HEK293 (cell line): ENCODE data around the gene MTARC1.

Experiments
- MEIS1 ChIP-seq: sonication (generic); formaldehyde crosslinking; IDR thresholded peaks from 2 replicates; pipeline ENCODE4 v1.8.1; 2022; ENCODE audit warnings: missing genetic modification reagents, mild to moderate bottlenecking, borderline replicate concordance
- PRDM1 ChIP-seq: fragments of 450-650 bp; formaldehyde crosslinking; IDR thresholded peaks from 2 replicates; pipeline ENCODE4; 2016; ENCODE audit warnings: missing biosample characterization, missing genetic modification characterization
- REPIN1 ChIP-seq: fragments of 450-650 bp; formaldehyde crosslinking; IDR thresholded peaks from 2 replicates; pipeline ENCODE4 v1.5.1; 2017; ENCODE audit warnings: missing biosample characterization, missing genetic modification characterization, low read depth
- SCRT2 ChIP-seq: fragments of 450-650 bp; formaldehyde crosslinking; IDR thresholded peaks from 2 replicates; pipeline ENCODE4 v1.5.1; 2016; ENCODE audit warnings: missing biosample characterization, missing genetic modification characterization
- ZBTB7A ChIP-seq: fragments of 450-650 bp; formaldehyde crosslinking; IDR thresholded peaks from 2 replicates; pipeline ENCODE4 v1.5.1; 2016; ENCODE audit warnings: low read depth, missing biosample characterization, missing genetic modification characterization
- ZNF169 ChIP-seq: fragments of 450-650 bp; formaldehyde crosslinking; IDR thresholded peaks from 2 replicates; pipeline ENCODE4 v1.5.1; 2016; ENCODE audit warnings: missing biosample characterization, missing genetic modification characterization
- ZNF184 ChIP-seq: fragments of 450-650 bp; IDR thresholded peaks from 2 replicates; pipeline ENCODE4 v1.5.1; 2018; ENCODE audit warnings: missing biosample characterization, mild to moderate bottlenecking, missing genetic modification characterization
- ZNF19 ChIP-seq: fragments of 450-650 bp; formaldehyde crosslinking; IDR thresholded peaks from 2 replicates; pipeline ENCODE4; 2016; ENCODE audit warnings: missing biosample characterization, missing genetic modification characterization, low read depth
- ZNF394 ChIP-seq: fragments of 450-650 bp; formaldehyde crosslinking; IDR thresholded peaks from 2 replicates; pipeline ENCODE4 v1.5.1; 2016; ENCODE audit warnings: missing biosample characterization, missing genetic modification characterization, mild to moderate bottlenecking, moderate library complexity, borderline replicate concordance
- ZNF473 ChIP-seq: fragments of 450-650 bp; formaldehyde crosslinking; IDR thresholded peaks from 2 replicates; pipeline ENCODE4 v1.5.1; 2017; ENCODE audit warnings: missing biosample characterization, missing genetic modification characterization
- ZNF600 ChIP-seq: fragments of 450-650 bp; formaldehyde crosslinking; IDR thresholded peaks from 2 replicates; pipeline ENCODE4 v1.5.1; 2016; ENCODE audit warnings: missing biosample characterization, missing genetic modification characterization
- ZNF624 ChIP-seq: fragments of 450-650 bp; formaldehyde crosslinking; IDR thresholded peaks from 2 replicates; pipeline ENCODE4 v1.5.1; 2017; ENCODE audit warnings: missing biosample characterization, missing genetic modification characterization
- ZNF629 ChIP-seq: fragments of 450-650 bp; formaldehyde crosslinking; IDR thresholded peaks from 2 replicates; pipeline ENCODE4 v1.5.1; 2017; ENCODE audit warnings: missing biosample characterization, missing genetic modification characterization
- ZNF664 ChIP-seq: fragments of 450-650 bp; formaldehyde crosslinking; IDR thresholded peaks from 2 replicates; pipeline ENCODE4 v1.5.1; 2016; ENCODE audit warnings: missing biosample characterization, missing genetic modification characterization
- ZNF843 ChIP-seq: fragments of 450-650 bp; formaldehyde crosslinking; IDR thresholded peaks from 2 replicates; pipeline ENCODE4 v1.5.1; 2016; ENCODE audit warnings: missing biosample characterization, missing genetic modification characterization
- ZXDB ChIP-seq: fragments of 450-650 bp; formaldehyde crosslinking; IDR thresholded peaks from 2 replicates; pipeline ENCODE4 v1.5.1; 2016; ENCODE audit warnings: missing biosample characterization, missing genetic modification characterization
- TF ChIP-seq, protein P1 (sequence below): fragments of 450-650 bp; formaldehyde crosslinking; IDR thresholded peaks from 2 replicates; pipeline ENCODE4 v1.5.1; 2016; ENCODE audit warnings: missing biosample characterization, missing genetic modification characterization
- TF ChIP-seq, protein P2 (sequence below): fragments of 450-650 bp; formaldehyde crosslinking; IDR thresholded peaks from 2 replicates; pipeline ENCODE4 v1.5.1; 2016; ENCODE audit warnings: missing biosample characterization, missing genetic modification characterization, borderline replicate concordance
- TF ChIP-seq, protein P3 (sequence below): fragments of 450-650 bp; formaldehyde crosslinking; IDR thresholded peaks from 2 replicates; pipeline ENCODE4 v1.5.1; 2016; ENCODE audit warnings: missing biosample characterization, missing genetic modification characterization
- TF ChIP-seq, protein P4 (sequence below): fragments of 450-650 bp; IDR thresholded peaks from 2 replicates; pipeline ENCODE4 v1.5.1; 2018; ENCODE audit warnings: missing biosample characterization, missing genetic modification characterization
- TF ChIP-seq, protein P5 (sequence below): fragments of 450-650 bp; formaldehyde crosslinking; IDR thresholded peaks from 2 replicates; pipeline ENCODE4 v1.5.1; 2016; ENCODE audit warnings: missing biosample characterization, missing genetic modification characterization
- TF ChIP-seq, protein P6 (sequence below): fragments of 450-650 bp; formaldehyde crosslinking; optimal IDR thresholded peaks from 2 replicates; pipeline ENCODE3; 2016; ENCODE audit warnings: missing biosample characterization, mild to moderate bottlenecking, missing genetic modification characterization
- TF ChIP-seq, protein P7 (sequence below): fragments of 450-650 bp; formaldehyde crosslinking; IDR thresholded peaks from 2 replicates; pipeline ENCODE4 v1.5.0; 2017; ENCODE audit warnings: missing biosample characterization, missing genetic modification characterization, borderline replicate concordance
- TF ChIP-seq, protein P8 (sequence below): fragments of 450-650 bp; formaldehyde crosslinking; IDR thresholded peaks from 2 replicates; pipeline ENCODE4 v1.5.1; 2016; ENCODE audit warnings: missing biosample characterization, missing genetic modification characterization

The MTARC1 gene

DNA sequence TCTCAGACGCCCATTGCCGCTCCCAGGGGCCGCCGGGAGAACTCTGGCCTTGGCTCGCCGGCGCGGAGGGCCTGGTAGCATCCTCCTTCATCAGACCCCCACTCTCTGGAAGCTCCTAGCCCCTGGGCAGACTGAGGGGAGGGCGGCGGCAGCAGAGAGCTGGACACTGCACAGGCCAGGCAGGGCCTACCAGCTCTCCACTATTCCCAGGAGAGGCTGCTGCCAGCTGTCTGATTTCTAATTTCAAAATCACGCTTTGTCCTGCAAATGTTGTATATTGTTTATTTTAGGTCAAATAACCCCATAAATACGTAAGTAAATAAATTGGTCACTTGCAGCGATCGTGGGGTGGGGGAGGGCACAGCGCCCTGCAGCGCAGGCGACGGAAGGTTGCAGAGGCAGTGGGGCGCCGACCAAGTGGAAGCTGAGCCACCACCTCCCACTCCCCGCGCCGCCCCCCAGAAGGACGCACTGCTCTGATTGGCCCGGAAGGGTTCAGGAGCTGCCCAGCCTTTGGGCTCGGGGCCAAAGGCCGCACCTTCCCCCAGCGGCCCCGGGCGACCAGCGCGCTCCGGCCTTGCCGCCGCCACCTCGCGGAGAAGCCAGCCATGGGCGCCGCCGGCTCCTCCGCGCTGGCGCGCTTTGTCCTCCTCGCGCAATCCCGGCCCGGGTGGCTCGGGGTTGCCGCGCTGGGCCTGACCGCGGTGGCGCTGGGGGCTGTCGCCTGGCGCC is at the start of gene MTARC1 (continued):
- TF ChIP-seq, protein P1, sequence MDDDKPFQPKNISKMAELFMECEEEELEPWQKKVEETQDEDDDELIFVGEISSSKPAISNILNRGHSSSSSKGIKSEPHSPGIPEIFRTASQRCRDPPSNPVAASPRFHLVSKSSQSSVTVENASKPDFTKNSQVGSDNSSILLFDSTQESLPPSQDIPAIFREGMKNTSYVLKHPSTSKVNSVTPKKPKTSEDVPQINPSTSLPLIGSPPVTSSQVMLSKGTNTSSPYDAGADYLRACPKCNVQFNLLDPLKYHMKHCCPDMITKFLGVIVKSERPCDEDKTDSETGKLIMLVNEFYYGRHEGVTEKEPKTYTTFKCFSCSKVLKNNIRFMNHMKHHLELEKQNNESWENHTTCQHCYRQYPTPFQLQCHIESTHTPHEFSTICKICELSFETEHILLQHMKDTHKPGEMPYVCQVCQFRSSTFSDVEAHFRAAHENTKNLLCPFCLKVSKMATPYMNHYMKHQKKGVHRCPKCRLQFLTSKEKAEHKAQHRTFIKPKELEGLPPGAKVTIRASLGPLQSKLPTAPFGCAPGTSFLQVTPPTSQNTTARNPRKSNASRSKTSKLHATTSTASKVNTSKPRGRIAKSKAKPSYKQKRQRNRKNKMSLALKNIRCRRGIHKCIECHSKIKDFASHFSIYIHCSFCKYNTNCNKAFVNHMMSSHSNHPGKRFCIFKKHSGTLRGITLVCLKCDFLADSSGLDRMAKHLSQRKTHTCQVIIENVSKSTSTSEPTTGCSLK: no peak
- TF ChIP-seq ZXDB (peak; percentile 74), ZNF169 (tag by site-specific recombination) (no peak), ZNF664 (0 out of 2 replicates have a peak, but pooled peaks have one; percentile 26), ZNF600 (tag by site-specific recombination) (no peak; the same call in 1 of the 2 replicates), ZNF843 (tag by site-specific recombination) (peak; percentile 84), REPIN1 (tag by site-specific recombination) (0 out of 2 replicates have a peak, but pooled peaks have one; percentile 30), SCRT2 (tag by site-specific recombination) (no peak), ZNF19 (tag by site-specific recombination) (no peak), ZNF473 (tag by site-specific recombination) (no peak), ZNF394 (tag by site-specific recombination) (no peak), ZNF184 (tag by site-specific recombination) (no peak), PRDM1 (tag by site-specific recombination) (no peak), ZNF624 (tag by site-specific recombination) (no peak), MEIS1 (CRISPR knock-in tag) (no peak), ZNF629 (tag by site-specific recombination) (peak; percentile 78), ZBTB7A (tag by site-specific recombination) (no peak)
- TF ChIP-seq, protein P2, sequence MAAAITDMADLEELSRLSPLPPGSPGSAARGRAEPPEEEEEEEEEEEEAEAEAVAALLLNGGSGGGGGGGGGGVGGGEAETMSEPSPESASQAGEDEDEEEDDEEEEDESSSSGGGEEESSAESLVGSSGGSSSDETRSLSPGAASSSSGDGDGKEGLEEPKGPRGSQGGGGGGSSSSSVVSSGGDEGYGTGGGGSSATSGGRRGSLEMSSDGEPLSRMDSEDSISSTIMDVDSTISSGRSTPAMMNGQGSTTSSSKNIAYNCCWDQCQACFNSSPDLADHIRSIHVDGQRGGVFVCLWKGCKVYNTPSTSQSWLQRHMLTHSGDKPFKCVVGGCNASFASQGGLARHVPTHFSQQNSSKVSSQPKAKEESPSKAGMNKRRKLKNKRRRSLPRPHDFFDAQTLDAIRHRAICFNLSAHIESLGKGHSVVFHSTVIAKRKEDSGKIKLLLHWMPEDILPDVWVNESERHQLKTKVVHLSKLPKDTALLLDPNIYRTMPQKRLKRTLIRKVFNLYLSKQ (tag by site-specific recombination): no peak
- TF ChIP-seq, protein P3, sequence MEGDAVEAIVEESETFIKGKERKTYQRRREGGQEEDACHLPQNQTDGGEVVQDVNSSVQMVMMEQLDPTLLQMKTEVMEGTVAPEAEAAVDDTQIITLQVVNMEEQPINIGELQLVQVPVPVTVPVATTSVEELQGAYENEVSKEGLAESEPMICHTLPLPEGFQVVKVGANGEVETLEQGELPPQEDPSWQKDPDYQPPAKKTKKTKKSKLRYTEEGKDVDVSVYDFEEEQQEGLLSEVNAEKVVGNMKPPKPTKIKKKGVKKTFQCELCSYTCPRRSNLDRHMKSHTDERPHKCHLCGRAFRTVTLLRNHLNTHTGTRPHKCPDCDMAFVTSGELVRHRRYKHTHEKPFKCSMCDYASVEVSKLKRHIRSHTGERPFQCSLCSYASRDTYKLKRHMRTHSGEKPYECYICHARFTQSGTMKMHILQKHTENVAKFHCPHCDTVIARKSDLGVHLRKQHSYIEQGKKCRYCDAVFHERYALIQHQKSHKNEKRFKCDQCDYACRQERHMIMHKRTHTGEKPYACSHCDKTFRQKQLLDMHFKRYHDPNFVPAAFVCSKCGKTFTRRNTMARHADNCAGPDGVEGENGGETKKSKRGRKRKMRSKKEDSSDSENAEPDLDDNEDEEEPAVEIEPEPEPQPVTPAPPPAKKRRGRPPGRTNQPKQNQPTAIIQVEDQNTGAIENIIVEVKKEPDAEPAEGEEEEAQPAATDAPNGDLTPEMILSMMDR (tag by site-specific recombination): peak; percentile 59
- TF ChIP-seq, protein P4, sequence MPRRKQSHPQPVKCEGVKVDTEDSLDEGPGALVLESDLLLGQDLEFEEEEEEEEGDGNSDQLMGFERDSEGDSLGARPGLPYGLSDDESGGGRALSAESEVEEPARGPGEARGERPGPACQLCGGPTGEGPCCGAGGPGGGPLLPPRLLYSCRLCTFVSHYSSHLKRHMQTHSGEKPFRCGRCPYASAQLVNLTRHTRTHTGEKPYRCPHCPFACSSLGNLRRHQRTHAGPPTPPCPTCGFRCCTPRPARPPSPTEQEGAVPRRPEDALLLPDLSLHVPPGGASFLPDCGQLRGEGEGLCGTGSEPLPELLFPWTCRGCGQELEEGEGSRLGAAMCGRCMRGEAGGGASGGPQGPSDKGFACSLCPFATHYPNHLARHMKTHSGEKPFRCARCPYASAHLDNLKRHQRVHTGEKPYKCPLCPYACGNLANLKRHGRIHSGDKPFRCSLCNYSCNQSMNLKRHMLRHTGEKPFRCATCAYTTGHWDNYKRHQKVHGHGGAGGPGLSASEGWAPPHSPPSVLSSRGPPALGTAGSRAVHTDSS (tag by site-specific recombination): no peak
- TF ChIP-seq, protein P5, sequence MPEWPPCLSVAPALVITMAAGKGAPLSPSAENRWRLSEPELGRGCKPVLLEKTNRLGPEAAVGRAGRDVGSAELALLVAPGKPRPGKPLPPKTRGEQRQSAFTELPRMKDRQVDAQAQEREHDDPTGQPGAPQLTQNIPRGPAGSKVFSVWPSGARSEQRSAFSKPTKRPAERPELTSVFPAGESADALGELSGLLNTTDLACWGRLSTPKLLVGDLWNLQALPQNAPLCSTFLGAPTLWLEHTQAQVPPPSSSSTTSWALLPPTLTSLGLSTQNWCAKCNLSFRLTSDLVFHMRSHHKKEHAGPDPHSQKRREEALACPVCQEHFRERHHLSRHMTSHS: no peak
- TF ChIP-seq, protein P6, sequence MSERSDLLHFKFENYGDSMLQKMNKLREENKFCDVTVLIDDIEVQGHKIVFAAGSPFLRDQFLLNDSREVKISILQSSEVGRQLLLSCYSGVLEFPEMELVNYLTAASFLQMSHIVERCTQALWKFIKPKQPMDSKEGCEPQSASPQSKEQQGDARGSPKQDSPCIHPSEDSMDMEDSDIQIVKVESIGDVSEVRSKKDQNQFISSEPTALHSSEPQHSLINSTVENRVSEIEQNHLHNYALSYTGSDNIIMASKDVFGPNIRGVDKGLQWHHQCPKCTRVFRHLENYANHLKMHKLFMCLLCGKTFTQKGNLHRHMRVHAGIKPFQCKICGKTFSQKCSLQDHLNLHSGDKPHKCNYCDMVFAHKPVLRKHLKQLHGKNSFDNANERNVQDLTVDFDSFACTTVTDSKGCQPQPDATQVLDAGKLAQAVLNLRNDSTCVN (tag by site-specific recombination): peak; percentile 78
- TF ChIP-seq, protein P7, sequence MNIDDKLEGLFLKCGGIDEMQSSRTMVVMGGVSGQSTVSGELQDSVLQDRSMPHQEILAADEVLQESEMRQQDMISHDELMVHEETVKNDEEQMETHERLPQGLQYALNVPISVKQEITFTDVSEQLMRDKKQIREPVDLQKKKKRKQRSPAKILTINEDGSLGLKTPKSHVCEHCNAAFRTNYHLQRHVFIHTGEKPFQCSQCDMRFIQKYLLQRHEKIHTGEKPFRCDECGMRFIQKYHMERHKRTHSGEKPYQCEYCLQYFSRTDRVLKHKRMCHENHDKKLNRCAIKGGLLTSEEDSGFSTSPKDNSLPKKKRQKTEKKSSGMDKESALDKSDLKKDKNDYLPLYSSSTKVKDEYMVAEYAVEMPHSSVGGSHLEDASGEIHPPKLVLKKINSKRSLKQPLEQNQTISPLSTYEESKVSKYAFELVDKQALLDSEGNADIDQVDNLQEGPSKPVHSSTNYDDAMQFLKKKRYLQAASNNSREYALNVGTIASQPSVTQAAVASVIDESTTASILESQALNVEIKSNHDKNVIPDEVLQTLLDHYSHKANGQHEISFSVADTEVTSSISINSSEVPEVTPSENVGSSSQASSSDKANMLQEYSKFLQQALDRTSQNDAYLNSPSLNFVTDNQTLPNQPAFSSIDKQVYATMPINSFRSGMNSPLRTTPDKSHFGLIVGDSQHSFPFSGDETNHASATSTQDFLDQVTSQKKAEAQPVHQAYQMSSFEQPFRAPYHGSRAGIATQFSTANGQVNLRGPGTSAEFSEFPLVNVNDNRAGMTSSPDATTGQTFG (tag by site-specific recombination): no peak
- TF ChIP-seq, protein P8, sequence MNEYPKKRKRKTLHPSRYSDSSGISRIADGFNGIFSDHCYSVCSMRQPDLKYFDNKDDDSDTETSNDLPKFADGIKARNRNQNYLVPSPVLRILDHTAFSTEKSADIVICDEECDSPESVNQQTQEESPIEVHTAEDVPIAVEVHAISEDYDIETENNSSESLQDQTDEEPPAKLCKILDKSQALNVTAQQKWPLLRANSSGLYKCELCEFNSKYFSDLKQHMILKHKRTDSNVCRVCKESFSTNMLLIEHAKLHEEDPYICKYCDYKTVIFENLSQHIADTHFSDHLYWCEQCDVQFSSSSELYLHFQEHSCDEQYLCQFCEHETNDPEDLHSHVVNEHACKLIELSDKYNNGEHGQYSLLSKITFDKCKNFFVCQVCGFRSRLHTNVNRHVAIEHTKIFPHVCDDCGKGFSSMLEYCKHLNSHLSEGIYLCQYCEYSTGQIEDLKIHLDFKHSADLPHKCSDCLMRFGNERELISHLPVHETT (tag by site-specific recombination): peak; percentile 45; the same call in 1 of the 2 replicates
